Measurements from ENCODE around the gene STAC2.

Gene STAC2

GRCh38 chr17:39239640-39240314, 14.0 kb upstream of the STAC2 start:
- H3K4me3 ChIP-seq (ENCODE audit: low read depth, low read length): no peak overlapping the region
- DNase-seq (ENCODE audit: low read depth): peak; percentile 72
- TF ChIP-seq, protein P1, sequence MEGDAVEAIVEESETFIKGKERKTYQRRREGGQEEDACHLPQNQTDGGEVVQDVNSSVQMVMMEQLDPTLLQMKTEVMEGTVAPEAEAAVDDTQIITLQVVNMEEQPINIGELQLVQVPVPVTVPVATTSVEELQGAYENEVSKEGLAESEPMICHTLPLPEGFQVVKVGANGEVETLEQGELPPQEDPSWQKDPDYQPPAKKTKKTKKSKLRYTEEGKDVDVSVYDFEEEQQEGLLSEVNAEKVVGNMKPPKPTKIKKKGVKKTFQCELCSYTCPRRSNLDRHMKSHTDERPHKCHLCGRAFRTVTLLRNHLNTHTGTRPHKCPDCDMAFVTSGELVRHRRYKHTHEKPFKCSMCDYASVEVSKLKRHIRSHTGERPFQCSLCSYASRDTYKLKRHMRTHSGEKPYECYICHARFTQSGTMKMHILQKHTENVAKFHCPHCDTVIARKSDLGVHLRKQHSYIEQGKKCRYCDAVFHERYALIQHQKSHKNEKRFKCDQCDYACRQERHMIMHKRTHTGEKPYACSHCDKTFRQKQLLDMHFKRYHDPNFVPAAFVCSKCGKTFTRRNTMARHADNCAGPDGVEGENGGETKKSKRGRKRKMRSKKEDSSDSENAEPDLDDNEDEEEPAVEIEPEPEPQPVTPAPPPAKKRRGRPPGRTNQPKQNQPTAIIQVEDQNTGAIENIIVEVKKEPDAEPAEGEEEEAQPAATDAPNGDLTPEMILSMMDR (IDR thresholded peaks at IDR 0.05; ENCODE audit: insufficient read depth, low read depth, low read length, missing control alignments): peak; percentile 77

DNA sequence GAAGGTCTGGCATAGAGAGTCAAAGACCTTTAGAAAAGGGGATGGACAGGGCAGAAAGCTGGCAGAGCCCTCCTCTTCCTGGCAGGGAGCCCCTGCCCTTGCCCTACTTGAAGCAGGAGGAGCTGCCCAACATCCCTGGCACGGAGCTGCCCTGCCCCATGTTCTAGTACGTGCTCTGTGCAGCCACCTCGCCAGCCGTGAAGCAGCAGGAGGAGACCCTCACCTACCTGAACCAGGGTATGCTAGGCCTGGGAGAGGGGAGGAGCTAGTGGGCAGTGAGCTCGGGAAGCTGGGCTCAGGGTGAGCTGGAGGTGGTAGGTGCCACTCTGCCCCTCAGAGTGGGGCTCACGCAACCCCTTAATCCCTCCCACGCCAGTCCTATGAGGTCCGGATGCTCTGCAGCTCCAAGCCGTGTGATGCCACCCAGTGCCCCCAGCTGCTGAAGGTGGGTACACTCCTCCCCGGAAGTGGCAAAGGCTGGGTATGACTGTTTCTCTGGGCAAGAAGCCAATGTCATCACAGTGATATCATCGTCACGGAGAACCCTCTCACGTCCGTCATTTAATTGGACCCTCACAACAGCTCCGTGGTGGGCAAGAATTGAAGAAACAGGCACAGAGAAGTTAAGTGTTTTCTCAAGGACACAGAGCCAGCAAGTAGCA, 12.7 kb upstream of the STAC2 start:
- H3K4me3 ChIP-seq (ENCODE audit: low read depth, low read length): no peak overlapping the region
- TF ChIP-seq, protein P1 (IDR thresholded peaks at IDR 0.05; ENCODE audit: insufficient read depth, low read depth, low read length, missing control alignments): no peak
- peak; percentile 42 for DNase-seq (ENCODE audit: low read depth)

DNA sequence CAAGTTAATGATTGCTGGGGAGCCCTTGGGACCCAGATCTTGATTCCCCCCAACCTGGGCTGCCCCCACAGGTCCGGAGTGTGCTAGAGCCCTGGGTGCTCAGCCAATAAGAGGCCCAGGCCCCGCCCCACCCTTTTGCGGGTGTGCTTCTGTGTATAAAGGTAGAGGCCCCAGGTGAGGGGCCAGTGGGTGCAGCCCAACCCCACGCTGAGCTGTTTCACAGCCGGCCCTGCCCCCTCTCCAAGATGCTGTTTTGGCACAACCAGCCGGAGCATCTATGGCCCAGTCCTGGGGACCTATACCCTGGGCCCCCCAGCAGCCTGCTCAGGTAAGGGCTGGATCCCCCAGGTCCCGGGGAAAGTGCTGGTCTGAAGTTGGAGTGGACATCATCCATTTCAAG, 11.8 kb upstream of the STAC2 start:
- no peak for DNase-seq (ENCODE audit: low read depth)
- TF ChIP-seq, protein P1 (IDR thresholded peaks at IDR 0.05; ENCODE audit: insufficient read depth, low read depth, low read length, missing control alignments): no peak
- no peak overlapping the region for H3K4me3 ChIP-seq (ENCODE audit: low read depth, low read length)

GRCh38 chr17:39236981-39237441, 11.3 kb upstream of the STAC2 start:
- H3K4me3 ChIP-seq (ENCODE audit: low read depth, low read length): no peak overlapping the region
- TF ChIP-seq, protein P1 (IDR thresholded peaks at IDR 0.05; ENCODE audit: insufficient read depth, low read depth, low read length, missing control alignments): no peak
- DNase-seq (ENCODE audit: low read depth): no peak

DNA sequence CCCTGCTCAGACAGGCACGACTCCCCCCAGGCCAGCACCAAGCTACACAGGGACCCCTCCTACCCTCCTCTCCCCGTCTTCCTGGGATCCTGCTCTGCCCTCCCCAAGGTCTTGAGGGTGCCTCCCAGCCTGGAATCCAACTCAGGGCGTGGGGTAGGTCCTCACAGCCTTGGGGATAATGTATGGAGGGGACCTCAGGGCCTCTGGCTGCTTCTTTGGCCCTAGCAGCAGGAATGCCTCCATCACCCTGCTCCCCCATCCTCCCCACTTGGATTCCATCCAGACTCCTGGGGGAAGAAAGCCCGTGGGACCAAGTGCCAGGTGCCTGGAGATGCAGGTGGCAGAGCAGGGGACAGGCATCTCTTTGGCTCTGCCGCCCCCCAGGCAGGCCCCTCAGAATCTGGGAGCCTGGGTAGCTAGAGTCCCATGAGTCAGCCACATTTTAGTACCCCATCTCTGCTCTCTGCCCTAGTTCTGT, 10.7 kb upstream of the STAC2 start:
- DNase-seq (ENCODE audit: low read depth): no peak
- no peak overlapping the region for H3K4me3 ChIP-seq (ENCODE audit: low read depth, low read length)
- TF ChIP-seq, protein P1 (IDR thresholded peaks at IDR 0.05; ENCODE audit: insufficient read depth, low read depth, low read length, missing control alignments): no peak

DNA sequence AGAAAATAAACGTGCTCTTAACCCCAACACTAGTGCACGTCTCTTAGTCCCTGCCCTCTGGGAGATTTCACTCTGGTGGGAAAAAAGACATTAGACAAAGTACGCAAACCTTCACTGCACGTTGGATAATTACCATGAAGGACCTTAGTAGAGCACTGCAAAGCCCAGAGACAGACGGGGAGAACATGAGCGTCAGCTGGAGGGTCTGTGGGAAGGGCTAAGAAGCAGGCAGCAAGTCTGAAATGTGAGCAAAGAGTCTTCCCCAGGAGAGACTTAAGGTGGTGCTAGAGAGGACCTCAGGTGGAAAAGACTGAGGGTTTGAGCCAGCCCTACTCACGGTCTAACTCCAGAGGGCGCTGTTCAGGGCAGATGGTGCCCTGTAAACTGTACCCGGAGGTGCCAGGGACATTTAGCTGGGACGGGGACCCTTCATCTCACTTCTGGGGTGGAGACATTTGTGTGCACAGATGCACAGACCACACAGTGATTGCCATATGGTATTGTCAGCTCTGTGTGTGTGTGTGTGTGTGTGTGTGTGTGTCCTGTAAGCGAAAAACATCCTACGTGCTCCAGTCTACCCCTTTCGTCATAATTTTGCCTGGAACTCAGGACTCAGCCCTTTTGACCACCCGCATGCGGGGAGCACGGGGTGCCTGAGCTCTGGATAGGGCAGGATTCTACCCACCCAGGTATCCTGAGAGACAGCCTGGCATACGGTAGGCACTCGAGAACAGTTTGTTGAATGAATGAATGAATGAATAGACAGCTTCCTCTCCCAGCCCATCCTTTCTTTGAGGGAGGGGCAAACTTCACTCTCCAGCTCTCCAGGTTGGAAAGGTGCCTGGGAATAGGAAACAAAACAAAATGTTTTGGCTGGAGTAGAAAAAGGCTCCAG, 10.1 kb upstream of the STAC2 start:
- no peak overlapping the region for H3K4me3 ChIP-seq (ENCODE audit: low read depth, low read length)
- DNase-seq (ENCODE audit: low read depth): peak; percentile 76
- TF ChIP-seq, protein P1 (IDR thresholded peaks at IDR 0.05; ENCODE audit: insufficient read depth, low read depth, low read length, missing control alignments): peak; percentile 87

All from GM12865 (cell line).